Astrocyte (in vitro differentiated cells and primary cell): Measurements from ENCODE around the gene ZBED5. TPM values are rescaled to one million over a fixed set of nuclear protein-coding genes. Genes with fewer than 3 reads are reported as not detected.
"Not testable (repeated sequence)": the region's sequence is repeated elsewhere in the genome, so short reads cannot be mapped to it uniquely, and the experiment has no call there.

Source experiments
- DNase-seq: peaks from one replicate; pipeline ENCODE4 v3.0.0-alpha.2; 2010; ENCODE audit warnings: low read depth
- FAIRE-seq: peaks from 2 replicates; lab custom pipeline; 2011; peaks lifted over from hg19 to GRCh38; lab: Jason Lieb, UNC
- H2AFZ ChIP-seq: 2 replicates; pipeline ENCODE4 v1.6.0; 2012; ENCODE audit warnings: low read depth, low read length, inconsistent platforms
- H3K27ac ChIP-seq: 2 replicates; pipeline ENCODE4 v1.5.1; 2011; ENCODE audit warnings: low read depth, low read length, inconsistent platforms
- H3K27me3 ChIP-seq: 2 replicates; pipeline ENCODE4 v1.6.0; 2011; ENCODE audit warnings: low read length, inconsistent platforms; ENCODE audit not compliant: insufficient read depth
- H3K36me3 ChIP-seq: 2 replicates; pipeline ENCODE4 v1.5.1; 2011; ENCODE audit warnings: low read length, inconsistent platforms; ENCODE audit not compliant: insufficient read depth
- H3K4me1 ChIP-seq: 2 replicates; pipeline ENCODE4 v1.5.1; 2011; ENCODE audit warnings: low read length, inconsistent platforms; ENCODE audit not compliant: insufficient read depth
- H3K4me2 ChIP-seq: 2 replicates; pipeline ENCODE4 v1.6.0; 2012; ENCODE audit warnings: low read length, inconsistent platforms
- H3K4me3 ChIP-seq: 2 replicates; pipeline ENCODE4 v1.5.1; 2011; ENCODE audit warnings: low read depth, mild to moderate bottlenecking, low read length, inconsistent platforms; ENCODE audit not compliant: insufficient read depth
- H3K79me2 ChIP-seq: 2 replicates; pipeline ENCODE4 v1.6.0; 2012; ENCODE audit warnings: mild to moderate bottlenecking, low read length, inconsistent platforms; ENCODE audit not compliant: insufficient read depth
- H3K9ac ChIP-seq: 2 replicates; pipeline ENCODE4 v1.6.0; 2012; ENCODE audit warnings: mild to moderate bottlenecking, low read length, inconsistent platforms
- H3K9me3 ChIP-seq: 2 replicates; pipeline ENCODE4 v1.5.1; 2012; ENCODE audit warnings: low read depth, mild to moderate bottlenecking, low read length, inconsistent platforms; ENCODE audit not compliant: insufficient read depth
- H4K20me1 ChIP-seq: 2 replicates; pipeline ENCODE4 v1.6.0; 2012; ENCODE audit warnings: low read length, inconsistent platforms; ENCODE audit not compliant: insufficient read depth
- H3K27ac Mint-ChIP-seq: one replicate; pipeline ENCODE4 v1.8.0; 2021; ENCODE audit warnings: mild to moderate bottlenecking, mixed read lengths; ENCODE audit not compliant: unreplicated experiment
- H3K27me3 Mint-ChIP-seq: one replicate; pipeline ENCODE4 v1.8.0; 2021; ENCODE audit warnings: low read depth, mixed read lengths; ENCODE audit not compliant: unreplicated experiment
- H3K36me3 Mint-ChIP-seq: one replicate; pipeline ENCODE4 v1.8.0; 2021; ENCODE audit warnings: low read depth, mixed read lengths; ENCODE audit not compliant: unreplicated experiment
- H3K4me1 Mint-ChIP-seq: one replicate; pipeline ENCODE4 v1.8.0; 2021; ENCODE audit warnings: low read depth, mixed read lengths; ENCODE audit not compliant: unreplicated experiment
- H3K4me3 Mint-ChIP-seq: one replicate; pipeline ENCODE4 v1.8.0; 2021; ENCODE audit warnings: mild to moderate bottlenecking, moderate library complexity, mixed read lengths; ENCODE audit not compliant: unreplicated experiment
- H3K9me3 Mint-ChIP-seq: one replicate; pipeline ENCODE4 v1.8.0; 2021; ENCODE audit warnings: mild to moderate bottlenecking, mixed read lengths; ENCODE audit not compliant: unreplicated experiment
- EZH2 ChIP-seq: IDR thresholded peaks from 2 replicates; pipeline ENCODE4 v1.6.1; 2012; ENCODE audit warnings: mild to moderate bottlenecking, low read length, inconsistent platforms; ENCODE audit not compliant: insufficient read depth
- total RNA-seq: library from RNA; stranded (reverse); gene quantifications from 2 replicates; pipeline ENCODE4 v1.2.1, GENCODE V29; 2021
- TF ChIP-seq, protein P1 (sequence below): IDR thresholded peaks from 2 replicates; pipeline ENCODE4 v1.5.1; 2011; ENCODE audit warnings: low read depth, mild to moderate bottlenecking, inconsistent platforms, low read length, moderate library complexity; ENCODE audit not compliant: insufficient read depth

Gene ZBED5
- total RNA-seq, 1 donor from 2014 or later: 32.9 TPM

DNA sequence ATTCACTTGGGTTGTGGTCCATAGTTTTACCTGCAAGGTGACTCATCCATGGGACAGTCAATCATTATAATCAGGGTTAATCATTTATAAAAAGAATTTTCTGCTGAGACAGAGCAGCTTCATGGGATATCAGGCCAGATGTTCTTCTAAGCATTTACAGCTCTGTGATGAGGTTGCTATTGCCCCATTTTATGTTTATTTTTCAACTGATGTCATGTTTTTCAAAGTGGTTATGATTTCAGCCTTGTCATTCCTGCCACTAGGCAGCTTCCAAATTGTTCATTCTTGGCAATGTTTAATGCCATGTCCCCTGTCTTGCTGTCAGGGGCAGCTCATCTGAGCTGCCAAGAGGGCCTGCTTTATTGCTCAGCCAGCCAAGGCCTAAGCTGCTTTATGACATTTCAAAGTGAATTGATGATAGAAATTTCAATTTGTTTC, 35.9 kb upstream of the ZBED5 start:
- Histone ChIP-seq H3K27me3 (no peaks in the 10 kb centered on the region), H3K9ac (no peak overlapping the region), H3K4me3 (no peak overlapping the region), H3K4me1 (peaks cover 12% of the 10 kb centered on the region), H4K20me1 (no peaks in the 10 kb centered on the region), H3K36me3 (no peaks in the 10 kb centered on the region), H3K4me2 (no peak overlapping the region), H3K79me2 (no peaks in the 10 kb centered on the region), H3K9me3 (no peaks in the 10 kb centered on the region), H2AFZ (no peak overlapping the region), H3K27ac (peak overlapping the region; percentile 2)
- peak; percentile 32 for DNase-seq
- TF ChIP-seq, protein P1, sequence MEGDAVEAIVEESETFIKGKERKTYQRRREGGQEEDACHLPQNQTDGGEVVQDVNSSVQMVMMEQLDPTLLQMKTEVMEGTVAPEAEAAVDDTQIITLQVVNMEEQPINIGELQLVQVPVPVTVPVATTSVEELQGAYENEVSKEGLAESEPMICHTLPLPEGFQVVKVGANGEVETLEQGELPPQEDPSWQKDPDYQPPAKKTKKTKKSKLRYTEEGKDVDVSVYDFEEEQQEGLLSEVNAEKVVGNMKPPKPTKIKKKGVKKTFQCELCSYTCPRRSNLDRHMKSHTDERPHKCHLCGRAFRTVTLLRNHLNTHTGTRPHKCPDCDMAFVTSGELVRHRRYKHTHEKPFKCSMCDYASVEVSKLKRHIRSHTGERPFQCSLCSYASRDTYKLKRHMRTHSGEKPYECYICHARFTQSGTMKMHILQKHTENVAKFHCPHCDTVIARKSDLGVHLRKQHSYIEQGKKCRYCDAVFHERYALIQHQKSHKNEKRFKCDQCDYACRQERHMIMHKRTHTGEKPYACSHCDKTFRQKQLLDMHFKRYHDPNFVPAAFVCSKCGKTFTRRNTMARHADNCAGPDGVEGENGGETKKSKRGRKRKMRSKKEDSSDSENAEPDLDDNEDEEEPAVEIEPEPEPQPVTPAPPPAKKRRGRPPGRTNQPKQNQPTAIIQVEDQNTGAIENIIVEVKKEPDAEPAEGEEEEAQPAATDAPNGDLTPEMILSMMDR: peak; percentile 40
- no peak for TF ChIP-seq EZH2
- peaks cover 12% of the 10 kb centered on the region for H3K4me1 Mint-ChIP-seq
- peaks cover 2% of the 10 kb centered on the region for H3K9me3 Mint-ChIP-seq
- peaks cover 4% of the 10 kb centered on the region for H3K36me3 Mint-ChIP-seq
- peak overlapping the region; percentile 49 for H3K27ac Mint-ChIP-seq
- no peaks in the 10 kb centered on the region for H3K27me3 Mint-ChIP-seq
- FAIRE-seq: no peak
- no peak overlapping the region for H3K4me3 Mint-ChIP-seq

- TF ChIP-seq, protein P1: no peak
- TF ChIP-seq EZH2: no peak
- peaks cover 3% of the 10 kb centered on the region for H3K4me1 ChIP-seq
- H3K36me3 ChIP-seq: no peaks in the 10 kb centered on the region
- no peak overlapping the region for H3K4me3 Mint-ChIP-seq
- H3K9me3 Mint-ChIP-seq: peaks cover 2% of the 10 kb centered on the region
- H3K4me3 ChIP-seq: no peak overlapping the region
- no peak overlapping the region for H3K27ac Mint-ChIP-seq
- no peaks in the 10 kb centered on the region for H3K27me3 ChIP-seq
- no peaks in the 10 kb centered on the region for H3K79me2 ChIP-seq
- peaks cover 4% of the 10 kb centered on the region for H3K36me3 Mint-ChIP-seq
- H3K4me2 ChIP-seq: no peak overlapping the region
- FAIRE-seq (no peak), DNase-seq (no peak)
- peaks cover 4% of the 10 kb centered on the region for H3K4me1 Mint-ChIP-seq
- no peak overlapping the region for H3K27ac ChIP-seq
- no peak overlapping the region for H3K9ac ChIP-seq
- H2AFZ ChIP-seq: no peak overlapping the region
- H4K20me1 ChIP-seq: no peaks in the 10 kb centered on the region
- no peaks in the 10 kb centered on the region for H3K27me3 Mint-ChIP-seq
- no peaks in the 10 kb centered on the region for H3K9me3 ChIP-seq
Measured at GRCh38 chr11:10892250-10892649, 34.4 kb upstream of the ZBED5 start.

DNA sequence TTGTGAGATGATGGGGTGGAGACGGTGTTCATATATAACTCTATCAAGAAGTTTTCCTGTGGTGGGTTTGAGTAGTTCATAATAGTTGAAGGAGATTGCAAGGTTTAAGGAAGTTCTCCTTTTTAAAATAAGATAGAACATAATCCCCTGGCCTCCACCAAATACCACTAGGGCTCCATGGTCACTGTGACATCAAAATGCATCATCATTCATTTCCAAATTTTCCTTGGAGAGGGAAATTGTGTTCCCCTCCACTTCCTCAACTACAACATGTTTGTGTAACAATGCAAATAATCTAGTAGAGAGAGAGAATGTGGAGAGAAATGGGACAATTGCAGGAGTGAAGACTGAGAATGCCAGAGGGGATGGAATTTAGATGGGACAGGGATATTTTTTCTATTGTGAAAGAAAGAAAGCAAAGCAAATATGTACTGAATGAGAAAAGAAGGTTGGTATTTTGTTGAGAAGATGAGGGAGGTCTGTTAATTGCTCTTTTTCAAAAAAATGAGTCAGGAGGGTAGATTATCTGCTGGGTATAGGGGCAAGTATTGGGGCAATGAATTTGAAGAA, 33.4 kb upstream of the ZBED5 start:
- H3K9ac ChIP-seq: no peak overlapping the region
- no peak overlapping the region for H3K4me3 ChIP-seq
- no peaks in the 10 kb centered on the region for H3K36me3 ChIP-seq
- FAIRE-seq (no peak), DNase-seq (no peak)
- Mint-ChIP-seq H3K27me3 (no peaks in the 10 kb centered on the region), H3K9me3 (peaks cover 2% of the 10 kb centered on the region), H3K4me1 (peaks cover 4% of the 10 kb centered on the region), H3K27ac (no peak overlapping the region), H3K4me3 (no peak overlapping the region), H3K36me3 (peaks cover 4% of the 10 kb centered on the region)
- H2AFZ ChIP-seq: no peak overlapping the region
- no peaks in the 10 kb centered on the region for H3K27me3 ChIP-seq
- H3K9me3 ChIP-seq: no peaks in the 10 kb centered on the region
- TF ChIP-seq, protein P1: no peak
- no peak for TF ChIP-seq EZH2
- H3K4me1 ChIP-seq: peaks cover 3% of the 10 kb centered on the region
- no peak overlapping the region for H3K4me2 ChIP-seq
- H3K27ac ChIP-seq: no peak overlapping the region
- no peaks in the 10 kb centered on the region for H3K79me2 ChIP-seq
- no peaks in the 10 kb centered on the region for H4K20me1 ChIP-seq

GRCh38 chr11:10890083-10890482, 32.2 kb upstream of the ZBED5 start:
- not testable (repeated sequence) for H3K27me3 ChIP-seq, H3K9me3 ChIP-seq, DNase-seq, H3K9ac ChIP-seq, H3K4me2 ChIP-seq, H4K20me1 ChIP-seq, H3K79me2 ChIP-seq, H3K9me3 Mint-ChIP-seq, H3K4me1 Mint-ChIP-seq, H3K36me3 ChIP-seq, H3K27ac ChIP-seq, H3K4me3 ChIP-seq, H3K4me1 ChIP-seq, H3K27me3 Mint-ChIP-seq, FAIRE-seq, H3K4me3 Mint-ChIP-seq, H2AFZ ChIP-seq, H3K27ac Mint-ChIP-seq, H3K36me3 Mint-ChIP-seq
